ENCODE data around the gene BMP5. TPM values are rescaled to one million over a fixed set of nuclear protein-coding genes. Genes with fewer than 3 reads are reported as not detected.

Gene BMP5
- polyA plus RNA-seq, 1 donor (not counting 4 experiments of a cell fraction or from before 2014, with no cell fraction given), result not detected

DNA sequence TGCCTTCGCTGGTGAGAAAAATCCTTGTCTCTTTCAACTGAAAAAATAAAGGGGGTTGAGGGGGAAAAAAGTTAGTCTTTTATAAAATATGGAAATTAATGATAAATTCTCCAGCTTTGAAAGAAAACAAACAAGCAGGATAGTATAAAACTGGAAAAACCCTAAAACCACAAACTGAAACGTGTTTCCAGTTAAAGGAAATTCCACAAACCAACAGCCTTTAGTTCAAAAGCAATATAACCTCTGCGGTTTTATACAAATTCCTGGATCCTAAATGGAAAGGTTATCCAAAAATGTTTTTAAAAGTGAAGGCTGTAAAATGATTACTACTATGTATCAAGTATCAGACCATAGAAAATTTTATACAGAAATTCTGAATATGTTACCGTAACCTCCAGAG is 55.6 kb downstream of the BMP5 start:
- Histone ChIP-seq H3K9ac (ENCODE audit: control insufficient read depth, extremely low read depth, insufficient read depth, low read length) (no peak overlapping the region), H2AFZ (ENCODE audit: control insufficient read depth, low read length) (no peak overlapping the region), H3K27me3 (ENCODE audit: control insufficient read depth, extremely low read depth, insufficient read depth, low read length) (no peaks in the 10 kb centered on the region), H3K4me1 (ENCODE audit: control insufficient read depth, extremely low read depth, insufficient read depth, low read length) (peaks cover 6% of the 10 kb centered on the region), H3K9me1 (ENCODE audit: control insufficient read depth, extremely low read depth, insufficient read depth, low read length) (no peaks in the 10 kb centered on the region), H3K36me3 (ENCODE audit: control insufficient read depth in 2 of 2, extremely low read depth in 1 of 2, insufficient read depth in 2 of 2, low read length in 2 of 2) (no peaks in the 10 kb centered on the region), H3K4me3 (ENCODE audit: control insufficient read depth in 2 of 3, extremely low read depth in 1 of 3, insufficient read depth in 2 of 3, low read depth in 1 of 3, low read length in 3 of 3) (no peak overlapping the region), H3K27ac (ENCODE audit: control insufficient read depth, insufficient read depth, low read length) (no peak overlapping the region), H3K79me2 (ENCODE audit: control insufficient read depth, insufficient read depth, low read length) (no peaks in the 10 kb centered on the region), H3K9me3 (ENCODE audit: control insufficient read depth, low read depth, low read length) (no peaks in the 10 kb centered on the region), H4K20me1 (ENCODE audit: control insufficient read depth, extremely low read depth, insufficient read depth, low read length) (no peaks in the 10 kb centered on the region), H3K4me2 (ENCODE audit: control insufficient read depth, extremely low read depth, insufficient read depth, low read depth, low read length) (no peak overlapping the region)
- dilution Hi-C loops (cut with MboI; ENCODE audit: extremely low pct_ligation_motif_present, low sequenced_read_pairs), result no loop called here
- TF ChIP-seq, protein P1, sequence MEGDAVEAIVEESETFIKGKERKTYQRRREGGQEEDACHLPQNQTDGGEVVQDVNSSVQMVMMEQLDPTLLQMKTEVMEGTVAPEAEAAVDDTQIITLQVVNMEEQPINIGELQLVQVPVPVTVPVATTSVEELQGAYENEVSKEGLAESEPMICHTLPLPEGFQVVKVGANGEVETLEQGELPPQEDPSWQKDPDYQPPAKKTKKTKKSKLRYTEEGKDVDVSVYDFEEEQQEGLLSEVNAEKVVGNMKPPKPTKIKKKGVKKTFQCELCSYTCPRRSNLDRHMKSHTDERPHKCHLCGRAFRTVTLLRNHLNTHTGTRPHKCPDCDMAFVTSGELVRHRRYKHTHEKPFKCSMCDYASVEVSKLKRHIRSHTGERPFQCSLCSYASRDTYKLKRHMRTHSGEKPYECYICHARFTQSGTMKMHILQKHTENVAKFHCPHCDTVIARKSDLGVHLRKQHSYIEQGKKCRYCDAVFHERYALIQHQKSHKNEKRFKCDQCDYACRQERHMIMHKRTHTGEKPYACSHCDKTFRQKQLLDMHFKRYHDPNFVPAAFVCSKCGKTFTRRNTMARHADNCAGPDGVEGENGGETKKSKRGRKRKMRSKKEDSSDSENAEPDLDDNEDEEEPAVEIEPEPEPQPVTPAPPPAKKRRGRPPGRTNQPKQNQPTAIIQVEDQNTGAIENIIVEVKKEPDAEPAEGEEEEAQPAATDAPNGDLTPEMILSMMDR (optimal IDR thresholded peaks at IDR 0.05 in 1 of 3, IDR thresholded peaks at IDR 0.05 in 1 of 3, conservative IDR thresholded peaks at IDR 0.05 in 1 of 3; ENCODE audit: extremely low read depth in 1 of 3, insufficient read depth in 2 of 3, low read length in 3 of 3), result no peak
- no peak for TF ChIP-seq EZH2 (IDR thresholded peaks at IDR 0.05; ENCODE audit: low read length)
- no peak for DNase-seq (ENCODE audit: low read depth, low spot score)
- FAIRE-seq, result no peak

DNA sequence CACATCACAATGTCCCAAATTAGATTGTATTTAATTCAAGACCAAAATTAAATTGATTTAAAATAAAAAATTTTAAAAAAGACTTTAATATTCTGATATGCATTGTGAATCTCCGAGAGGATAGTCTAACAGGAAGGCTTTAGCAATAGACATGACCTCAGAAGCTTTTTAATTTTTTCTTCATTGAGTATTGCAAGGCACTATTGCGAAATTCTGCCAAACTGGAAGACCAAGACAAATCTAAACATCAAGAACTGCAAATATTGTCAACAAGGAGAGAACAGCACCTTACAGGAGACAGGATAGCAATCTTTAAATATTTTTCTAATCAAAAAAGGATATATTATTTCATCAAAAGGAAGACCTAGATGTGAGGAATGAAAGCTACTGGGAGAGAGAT is 56.9 kb downstream of the BMP5 start:
- Histone ChIP-seq H3K9me3 (ENCODE audit: control insufficient read depth, low read depth, low read length) (no peaks in the 10 kb centered on the region), H2AFZ (ENCODE audit: control insufficient read depth, low read length) (no peak overlapping the region), H3K36me3 (ENCODE audit: control insufficient read depth in 2 of 2, extremely low read depth in 1 of 2, insufficient read depth in 2 of 2, low read length in 2 of 2) (no peaks in the 10 kb centered on the region), H3K27me3 (ENCODE audit: control insufficient read depth, extremely low read depth, insufficient read depth, low read length) (no peaks in the 10 kb centered on the region), H3K9me1 (ENCODE audit: control insufficient read depth, extremely low read depth, insufficient read depth, low read length) (no peaks in the 10 kb centered on the region), H3K9ac (ENCODE audit: control insufficient read depth, extremely low read depth, insufficient read depth, low read length) (no peak overlapping the region), H4K20me1 (ENCODE audit: control insufficient read depth, extremely low read depth, insufficient read depth, low read length) (no peaks in the 10 kb centered on the region), H3K4me2 (ENCODE audit: control insufficient read depth, extremely low read depth, insufficient read depth, low read depth, low read length) (no peak overlapping the region), H3K4me1 (ENCODE audit: control insufficient read depth, extremely low read depth, insufficient read depth, low read length) (no peaks in the 10 kb centered on the region), H3K79me2 (ENCODE audit: control insufficient read depth, insufficient read depth, low read length) (no peaks in the 10 kb centered on the region), H3K27ac (ENCODE audit: control insufficient read depth, insufficient read depth, low read length) (no peak overlapping the region), H3K4me3 (ENCODE audit: control insufficient read depth in 2 of 3, extremely low read depth in 1 of 3, insufficient read depth in 2 of 3, low read depth in 1 of 3, low read length in 3 of 3) (no peak overlapping the region)
- dilution Hi-C loops (cut with MboI; ENCODE audit: extremely low pct_ligation_motif_present, low sequenced_read_pairs), result no loop called here
- FAIRE-seq, result no peak
- no peak for DNase-seq (ENCODE audit: low read depth, low spot score)
- TF ChIP-seq EZH2 (IDR thresholded peaks at IDR 0.05; ENCODE audit: low read length), result no peak
- TF ChIP-seq, protein P1 (optimal IDR thresholded peaks at IDR 0.05 in 1 of 3, IDR thresholded peaks at IDR 0.05 in 1 of 3, conservative IDR thresholded peaks at IDR 0.05 in 1 of 3; ENCODE audit: extremely low read depth in 1 of 3, insufficient read depth in 2 of 3, low read length in 3 of 3), result no peak

Data from keratinocyte (primary cell).